Breast epithelium (tissue), 4 donors: ENCODE data around the gene RPL4. TPM values are rescaled to one million over a fixed set of nuclear protein-coding genes. Genes with fewer than 3 reads are reported as not detected.

Source experiments
- DNase-seq, 2 donors: peaks; one replicate each; pipeline ENCODE4 v3.0.0-alpha.2; 2019; ENCODE audit warnings: low spot score in 2 of 2
- H3K27ac ChIP-seq, 2 donors: fragments of 200-600 bp; sonication (generic) in 1 of 2; one replicate each; pipeline ENCODE4 v1.5.1; 2016 to 2019; ENCODE audit warnings: mild to moderate bottlenecking in 1 of 2
- H3K27me3 ChIP-seq, 2 donors: fragments of 200-600 bp; sonication (generic) in 1 of 2; one replicate each; pipeline versions ENCODE4 v1.5.1 to v1.6.0; 2017 to 2019; ENCODE audit warnings: control low read depth in 1 of 2, mild to moderate bottlenecking in 1 of 2
- H3K36me3 ChIP-seq: fragments of 200-600 bp; one replicate; pipeline ENCODE4 v1.5.1; 2019
- H3K4me1 ChIP-seq, 2 donors: fragments of 200-600 bp; sonication (generic); one replicate each; pipeline ENCODE4 v1.5.1; 2016 to 2019; ENCODE audit warnings: control low read depth in 1 of 2
- H3K4me3 ChIP-seq, 3 donors: fragments of 200-600 bp; sonication (generic); 1 replicate in 2 of 3; 2 replicates in 1 of 3; pipeline ENCODE4 v1.5.1; 2016 to 2019; ENCODE audit warnings: mild to moderate bottlenecking in 3 of 3, moderate library complexity in 2 of 3
- H3K9me3 ChIP-seq, 2 donors: fragments of 200-600 bp; sonication (generic) in 1 of 2; one replicate each; pipeline ENCODE4 v1.5.1; 2016 to 2019; ENCODE audit warnings: control low read depth in 1 of 2
- CTCF ChIP-seq, 3 donors: fragments of 450-650 bp; IDR thresholded peaks; one replicate each; pipeline ENCODE4 v1.5.1; 2016 to 2017; ENCODE audit warnings: antibody characterized with exemption in 3 of 3, mild to moderate bottlenecking in 3 of 3, moderate library complexity in 3 of 3
- POLR2A ChIP-seq: fragments of 450-650 bp; IDR thresholded peaks from one replicate; pipeline ENCODE4 v1.6.1; 2016; ENCODE audit warnings: antibody characterized with exemption, mild to moderate bottlenecking, moderate library complexity
- POLR2AphosphoS5 ChIP-seq, 3 donors: sonication (generic); formaldehyde crosslinking; IDR thresholded peaks; one replicate each; pipeline ENCODE4 v1.6.1; 2017; ENCODE audit warnings: antibody characterized with exemption in 3 of 3
- intact Hi-C: fragments of 100-400 bp; cut with DNase I; formaldehyde crosslinking; loops from one replicate; pipeline ENCODE4 v1.15.1; 2023; ENCODE audit warnings: low total_unique reads
- total RNA-seq, 3 donors: library from RNA; depleted of rRNA; stranded (reverse); fragments of >200 nt; gene quantifications; one replicate each; pipeline ENCODE4 v1.1.0, GENCODE V29; 2016

The RPL4 gene
- total RNA-seq, 3 donors from 2014 or later: 3,770 to 3,861 (median 3,828) TPM

GRCh38 chr15:66454143-66454542 is 50.5 kb downstream of the RPL4 start:
- Histone ChIP-seq H3K36me3 (no peaks in the 10 kb centered on the region), H3K27me3 (no peaks in the 10 kb centered on the region), H3K27ac (no peak overlapping the region), H3K4me3 (no peak overlapping the region), H3K9me3 (no peaks in the 10 kb centered on the region), H3K4me1 (no peaks in the 10 kb centered on the region)
- intact Hi-C loops: no loop called here
- TF ChIP-seq CTCF (IDR thresholded peaks at IDR 0.05) (no peak), POLR2AphosphoS5 (IDR thresholded peaks at IDR 0.05) (no peak), POLR2A (no peak)
- no peak for DNase-seq

GRCh38 chr15:66452971-66453580 is 51.6 kb downstream of the RPL4 start:
- no peaks in the 10 kb centered on the region for H3K4me1 ChIP-seq
- no peak overlapping the region for H3K27ac ChIP-seq
- DNase-seq: no peak
- TF ChIP-seq POLR2AphosphoS5 (IDR thresholded peaks at IDR 0.05): no peak
- no peak for TF ChIP-seq POLR2A
- TF ChIP-seq CTCF (IDR thresholded peaks at IDR 0.05): no peak
- no peak overlapping the region for H3K4me3 ChIP-seq
- no peaks in the 10 kb centered on the region for H3K36me3 ChIP-seq
- no peaks in the 10 kb centered on the region for H3K27me3 ChIP-seq
- intact Hi-C loops: no loop called here
- no peaks in the 10 kb centered on the region for H3K9me3 ChIP-seq

- TF ChIP-seq POLR2AphosphoS5 (IDR thresholded peaks at IDR 0.05) (no peak), CTCF (IDR thresholded peaks at IDR 0.05) (no peak), POLR2A (no peak)
- DNase-seq: no peak
- H3K9me3 ChIP-seq: no peaks in the 10 kb centered on the region
- intact Hi-C loops: no loop called here
- no peaks in the 10 kb centered on the region for H3K27me3 ChIP-seq
- H3K36me3 ChIP-seq: no peaks in the 10 kb centered on the region
- H3K4me3 ChIP-seq: no peak overlapping the region
- no peak overlapping the region for H3K27ac ChIP-seq
- H3K4me1 ChIP-seq: no peaks in the 10 kb centered on the region
Observed at GRCh38 chr15:66452420-66452819, 52.2 kb downstream of the RPL4 start.

Other genes starting within 250 kb of the RPL4 start
- 10 to 100 TPM; 37.0 to 46.4 (median 43.2) TPM for gene DIS3L, start 211.3 kb downstream of the RPL4 start, total RNA-seq
- 1 to 10 TPM; 5.0 to 9.7 (median 6.6) TPM for gene TIPIN, start 148.2 kb downstream of the RPL4 start, total RNA-seq
- 10 to 100 TPM; 29.2 to 59.7 (median 38.5) TPM for gene MAP2K1, start 117.9 kb downstream of the RPL4 start, total RNA-seq
- 10 to 100 TPM; 26.9 to 35.1 (median 31.5) TPM for gene SNAPC5, start 7.1 kb downstream of the RPL4 start, total RNA-seq
- gene ZWILCH, start 471 bp upstream of the RPL4 start, total RNA-seq: 1 to 10 TPM; 4.0 to 8.2 (median 7.6) TPM
- gene LCTL, start 61.1 kb upstream of the RPL4 start, total RNA-seq: not detected
- gene SMAD6, start 197.4 kb upstream of the RPL4 start, total RNA-seq: 10 to 100 TPM in 2 of 3 donors, 1 to 10 TPM in 1; 7.6 to 22.6 (median 13.4) TPM